GM12891 (cell line): Measurements from ENCODE around the gene MAN1A1.

ENCODE experiments used
- PAX5 ChIP-seq: IDR thresholded peaks from 2 replicates; pipeline ENCODE4 v1.6.1; 2011; ENCODE audit warnings: low read length, moderate library complexity, mild to moderate bottlenecking; ENCODE audit not compliant: insufficient read depth, severe bottlenecking
- POLR2A ChIP-seq: IDR thresholded peaks from 2 replicates; pipeline ENCODE4 v1.6.1; 2011; ENCODE audit warnings: low read depth, low read length, control low read depth

DNA sequence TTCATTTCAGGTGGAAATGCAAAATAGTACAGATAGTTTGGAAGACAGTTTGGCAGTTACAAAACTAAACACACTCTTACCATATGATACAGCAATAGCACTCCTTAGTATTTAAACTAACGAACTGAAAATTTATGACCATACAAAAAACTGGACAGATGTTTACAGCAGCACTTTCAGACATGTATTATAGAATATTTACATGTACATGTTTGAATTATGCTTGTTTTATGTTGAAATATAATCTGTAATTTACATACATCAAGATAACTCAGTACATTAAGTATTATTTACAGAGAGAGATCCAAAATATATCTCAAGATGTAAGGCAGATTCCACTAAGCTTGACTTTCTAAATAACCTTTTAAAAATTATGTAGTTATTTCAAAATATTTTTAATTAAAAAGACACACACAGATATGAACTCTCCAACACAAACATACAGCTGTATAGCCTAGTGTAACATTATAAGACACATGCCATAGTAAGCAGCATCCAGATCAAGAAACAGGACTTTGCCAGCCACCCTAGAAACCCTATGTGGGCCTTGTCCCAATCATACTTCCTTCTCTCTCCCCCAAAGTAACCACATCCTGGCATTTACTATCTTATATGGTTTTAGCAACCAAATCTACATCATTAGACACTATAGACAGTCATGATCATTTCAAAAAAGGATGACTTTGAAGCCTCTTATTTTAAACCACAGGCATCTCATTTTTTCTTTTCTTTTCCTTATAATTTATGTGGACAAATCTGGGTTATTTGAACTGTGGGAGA lies 82.2 kb downstream of the MAN1A1 start:
- TF ChIP-seq POLR2A (no peak), PAX5 (no peak)
